GM23248 (cell line): ENCODE measurements around the gene EGFR. TPM values are rescaled to one million over a fixed set of nuclear protein-coding genes. Genes with fewer than 3 reads are reported as not detected.
A peak's percentile ranks its signal among the peaks of the same experiment; 100 is the strongest.

ENCODE experiments used
- DNase-seq: peaks from one replicate; pipeline ENCODE4 v3.0.0-alpha.2; 2015
- H2AFZ ChIP-seq: fragments of 200-600 bp; sonication (generic); 2 replicates; pipeline ENCODE4 v1.6.1; 2016; ENCODE audit warnings: antibody characterized with exemption
- H3F3A ChIP-seq: fragments of 200-600 bp; sonication (generic); 2 replicates; pipeline ENCODE4 v1.6.1; 2016; ENCODE audit warnings: mild to moderate bottlenecking, antibody characterized with exemption, mixed run types; ENCODE audit not compliant: insufficient read depth
- H3K27ac ChIP-seq: fragments of 200-600 bp; sonication (generic); 2 replicates; pipeline ENCODE4 v1.5.1; 2016; ENCODE audit warnings: mild to moderate bottlenecking
- H3K27me3 ChIP-seq: fragments of 200-600 bp; sonication (generic); replicated peaks from 2 replicates; pipeline ENCODE4 v1.6.1; 2016; ENCODE audit warnings: mild to moderate bottlenecking; ENCODE audit not compliant: insufficient read depth
- H3K36me3 ChIP-seq: fragments of 200-600 bp; sonication (generic); 2 replicates; pipeline ENCODE4 v1.6.1; 2016; ENCODE audit warnings: low read depth, mild to moderate bottlenecking
- H3K4me1 ChIP-seq: fragments of 200-600 bp; sonication (generic); 2 replicates; pipeline ENCODE4 v1.6.1; 2016; ENCODE audit warnings: mild to moderate bottlenecking; ENCODE audit not compliant: insufficient read depth
- H3K4me2 ChIP-seq: fragments of 200-600 bp; sonication (generic); one replicate; pipeline ENCODE4 v1.6.1; 2016; ENCODE audit warnings: mild to moderate bottlenecking; ENCODE audit not compliant: unreplicated experiment
- H3K4me3 ChIP-seq: fragments of 200-600 bp; sonication (generic); 2 replicates; pipeline ENCODE4 v1.5.1; 2016; ENCODE audit warnings: mild to moderate bottlenecking
- H3K79me2 ChIP-seq: fragments of 200-600 bp; sonication (generic); 2 replicates; pipeline ENCODE4 v1.6.1; 2016; ENCODE audit warnings: mild to moderate bottlenecking; ENCODE audit not compliant: insufficient read depth
- H3K9ac ChIP-seq: fragments of 200-600 bp; sonication (generic); 2 replicates; pipeline ENCODE4 v1.6.1; 2016; ENCODE audit warnings: mild to moderate bottlenecking
- H3K9me2 ChIP-seq: fragments of 200-600 bp; sonication (generic); 2 replicates; pipeline ENCODE4 v1.6.1; 2016; ENCODE audit warnings: mixed run types, mild to moderate bottlenecking, moderate library complexity; ENCODE audit not compliant: insufficient read depth
- H3K9me3 ChIP-seq: fragments of 200-600 bp; sonication (generic); one replicate; pipeline ENCODE4 v1.6.1; 2017; ENCODE audit warnings: low read depth
- H4K20me1 ChIP-seq: fragments of 200-600 bp; sonication (generic); 2 replicates; pipeline ENCODE4 v1.6.0; 2016; ENCODE audit not compliant: insufficient read depth
- EZH2 ChIP-seq: fragments of 200-600 bp; sonication (generic); IDR thresholded peaks from 2 replicates; pipeline ENCODE4 v1.6.1; 2018; ENCODE audit warnings: antibody characterized with exemption, mild to moderate bottlenecking; ENCODE audit not compliant: insufficient read depth, poor library complexity, severe bottlenecking
- EZH2phosphoT487 ChIP-seq: fragments of 200-600 bp; sonication (generic); IDR thresholded peaks from 2 replicates; pipeline ENCODE4 v1.6.1; 2018; ENCODE audit warnings: antibody characterized with exemption, moderate library complexity, mild to moderate bottlenecking, low read depth; ENCODE audit not compliant: insufficient read depth
- WGBS, 2 experiments: methylation state at CpG; one replicate each; pipeline ENCODE4 v1.1.6; 2015 to 2017; ENCODE audit warnings: low lambda C conversion rate in 2 of 2, low coverage in 1 of 2; ENCODE audit errors: missing lambda C conversion rate in 2 of 2; 5-methylcytosine and 5-hydroxymethylcytosine counted together
- in situ Hi-C: fragments of 300-500 bp; cut with MboI; formaldehyde crosslinking; loops from 2 replicates; pipeline ENCODE4 v1.15.0; 2020
- polyA plus RNA-seq: library from polyadenylated mRNA; unstranded; fragments of >200 nt; fragmentation: Nextera tagmentation; extraction: Ambion mirVana; gene quantifications from 2 replicates; pipeline ENCODE4 v1.2.1, GENCODE V29; 2016
- total RNA-seq: library from RNA; depleted of rRNA; stranded (reverse); fragments of >200 nt; shearing (Covaris generic); gene quantifications from 2 replicates; pipeline ENCODE4 v1.2.3, GENCODE V29; 2014

Gene EGFR
- total and polyA plus RNA-seq, 2 experiments from 2014 or later: 48.7 to 53.5 TPM

DNA sequence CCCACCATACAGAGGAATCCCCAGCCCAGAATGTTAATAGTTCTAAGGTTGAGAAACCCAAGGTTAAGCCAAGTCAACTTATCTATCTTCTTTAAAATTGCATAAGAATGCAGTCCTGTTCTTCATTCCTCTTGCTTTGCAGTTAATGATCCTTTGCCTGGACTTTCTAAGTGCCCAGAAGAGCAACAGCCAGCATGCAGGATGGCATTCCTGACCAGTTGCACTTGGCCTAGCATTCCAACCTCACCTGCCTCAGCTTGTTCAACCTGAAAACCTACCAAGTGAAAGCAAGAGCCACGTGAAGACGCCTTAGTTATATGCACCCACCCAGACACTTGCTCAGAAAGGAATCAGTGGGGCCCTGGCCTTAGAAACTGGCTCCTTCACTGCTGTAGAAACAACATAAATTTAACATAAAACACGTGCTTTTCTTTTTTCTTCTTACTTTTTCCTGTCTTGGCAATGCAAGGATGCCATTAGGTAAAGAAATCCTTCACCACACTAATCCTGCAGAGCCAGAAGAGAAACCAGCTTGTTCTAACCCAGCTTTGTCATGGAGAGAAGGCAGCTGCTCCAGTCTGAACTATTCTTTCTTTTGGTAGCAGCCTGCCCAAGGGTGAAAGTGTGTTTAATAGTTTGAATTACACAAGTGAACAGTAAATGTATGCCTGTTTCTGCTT lies 25.0 kb downstream of the EGFR start:
- H3K4me1 ChIP-seq: peaks cover 18% of the 10 kb centered on the region
- H3K9me3 ChIP-seq: no peaks in the 10 kb centered on the region
- TF ChIP-seq EZH2phosphoT487 (no peak), EZH2 (no peak)
- no peak for DNase-seq
- H3K4me3 ChIP-seq: no peak overlapping the region
- peaks cover 5% of the 10 kb centered on the region for H3F3A ChIP-seq
- no peaks in the 10 kb centered on the region for H4K20me1 ChIP-seq
- H3K27ac ChIP-seq: no peak overlapping the region
- no peak overlapping the region for H2AFZ ChIP-seq
- no peaks in the 10 kb centered on the region for H3K27me3 ChIP-seq
- no peaks in the 10 kb centered on the region for H3K9me2 ChIP-seq
- H3K9ac ChIP-seq: no peak overlapping the region
- peaks cover 100% of the 10 kb centered on the region for H3K79me2 ChIP-seq
- in situ Hi-C loops: no loop called here
- WGBS, 2 experiments: 100% methylated on average over 3 of the region's 3 CpGs
- no peak overlapping the region for H3K4me2 ChIP-seq
- H3K36me3 ChIP-seq: peaks cover 9% of the 10 kb centered on the region

DNA sequence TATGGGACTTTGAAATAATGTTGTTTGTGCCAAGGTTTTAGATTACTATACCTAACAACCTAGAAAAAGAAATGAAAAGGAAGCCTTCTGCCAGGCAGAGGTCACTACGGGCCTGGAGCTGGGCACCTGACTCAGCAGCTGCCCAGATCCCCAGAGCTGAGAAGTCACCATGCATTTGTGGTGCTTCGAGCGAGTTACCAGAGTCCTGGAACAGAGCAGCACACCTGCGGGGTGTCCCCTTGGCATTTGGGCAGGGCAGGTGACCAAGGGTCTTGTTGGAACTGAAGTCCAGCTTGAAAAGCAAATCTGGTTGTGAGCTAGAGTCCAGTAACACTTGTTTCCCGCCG lies 25.5 kb downstream of the EGFR start:
- Histone ChIP-seq H3K79me2 (peaks cover 100% of the 10 kb centered on the region), H4K20me1 (no peaks in the 10 kb centered on the region), H3K9me3 (no peaks in the 10 kb centered on the region), H2AFZ (no peak overlapping the region), H3K36me3 (peaks cover 9% of the 10 kb centered on the region), H3F3A (peaks cover 5% of the 10 kb centered on the region), H3K27ac (peak overlapping the region; percentile 19), H3K4me3 (no peak overlapping the region), H3K4me1 (peaks cover 18% of the 10 kb centered on the region), H3K9ac (peak overlapping the region; percentile 39; the same call in 1 of the 2 replicates), H3K9me2 (no peaks in the 10 kb centered on the region), H3K4me2 (no peak overlapping the region), H3K27me3 (no peaks in the 10 kb centered on the region)
- 91 to 92% methylated on average over 6 of the region's 6 CpGs for WGBS, 2 experiments
- in situ Hi-C loops: no loop called here
- TF ChIP-seq EZH2 (no peak), EZH2phosphoT487 (no peak)
- DNase-seq: no peak

DNA sequence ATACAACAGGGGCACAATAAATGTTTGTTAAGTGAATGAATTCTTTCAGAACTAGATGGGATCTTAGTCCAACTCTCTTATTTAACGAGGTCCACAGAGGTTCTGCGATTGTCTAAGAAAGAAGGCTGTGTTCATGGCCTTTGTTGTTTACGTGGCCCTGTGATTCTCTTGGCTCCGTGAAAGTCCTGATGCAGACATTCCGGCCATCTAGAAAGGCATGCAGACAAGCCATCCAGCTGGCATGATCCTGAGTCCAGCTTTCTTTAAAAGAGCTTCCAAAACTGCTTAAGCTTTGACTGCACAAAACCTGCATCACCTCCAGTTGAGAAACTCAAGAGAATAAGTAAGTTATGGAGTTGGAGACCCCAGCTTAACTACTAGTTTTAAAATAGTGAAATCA lies 26.0 kb downstream of the EGFR start:
- Histone ChIP-seq H3K9me2 (no peaks in the 10 kb centered on the region), H3K9me3 (no peaks in the 10 kb centered on the region), H3K4me3 (no peak overlapping the region), H3F3A (peaks cover 5% of the 10 kb centered on the region), H3K79me2 (peaks cover 100% of the 10 kb centered on the region), H3K36me3 (peaks cover 9% of the 10 kb centered on the region), H3K27ac (peak overlapping the region; percentile 19), H3K4me1 (peaks cover 18% of the 10 kb centered on the region), H4K20me1 (no peaks in the 10 kb centered on the region), H3K27me3 (no peaks in the 10 kb centered on the region), H3K9ac (peak overlapping the region; percentile 39), H3K4me2 (no peak overlapping the region), H2AFZ (0 out of 2 replicates have a peak overlapping the region, but pooled peaks have one; percentile 20)
- peak; percentile 62 for DNase-seq
- 26 to 27% methylated on average over 5 of the region's 5 CpGs for WGBS, 2 experiments
- in situ Hi-C loops: no loop called here
- no peak for TF ChIP-seq EZH2
- no peak for TF ChIP-seq EZH2phosphoT487

DNA sequence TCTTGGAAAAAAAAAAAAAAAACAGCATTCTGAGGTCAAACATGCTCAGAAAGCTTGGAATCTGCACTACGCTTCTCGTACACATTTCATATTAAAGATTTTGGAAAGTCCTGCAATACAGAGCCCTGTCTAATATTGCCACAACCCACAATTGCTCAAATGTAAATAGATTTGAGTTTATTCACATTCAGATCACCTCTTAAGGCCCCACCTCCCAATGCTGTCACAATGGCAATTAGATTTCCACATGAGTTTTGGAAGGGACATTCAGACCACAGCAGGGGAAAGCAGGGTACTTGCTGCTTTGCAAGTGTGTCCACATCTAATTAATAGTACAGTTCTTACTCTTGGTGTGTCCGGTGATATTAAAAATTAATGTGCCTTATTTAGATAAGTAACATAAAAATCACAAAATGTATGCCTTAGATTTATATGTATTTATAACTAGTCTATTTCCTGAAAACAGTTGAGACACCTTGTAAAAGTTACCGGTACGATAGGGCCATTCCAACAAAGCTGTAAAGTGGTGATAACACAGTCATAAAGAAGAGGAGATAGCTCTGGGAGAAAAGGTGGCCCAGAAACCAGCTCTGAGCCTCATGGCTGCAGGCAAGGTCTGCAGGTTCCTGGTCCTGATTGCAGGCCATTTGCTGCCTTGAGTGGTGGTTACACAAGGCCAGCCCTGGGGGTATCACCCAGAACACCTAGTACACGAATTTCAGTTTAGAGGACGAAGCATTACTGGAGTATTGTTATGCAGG lies 27.9 kb downstream of the EGFR start:
- in situ Hi-C loops: no loop called here
- Histone ChIP-seq H3K4me3 (no peak overlapping the region), H3K9ac (no peak overlapping the region), H3K36me3 (peaks cover 5% of the 10 kb centered on the region), H4K20me1 (no peaks in the 10 kb centered on the region), H2AFZ (no peak overlapping the region), H3K4me2 (no peak overlapping the region), H3K9me2 (no peaks in the 10 kb centered on the region), H3K9me3 (no peaks in the 10 kb centered on the region), H3F3A (peaks cover 11% of the 10 kb centered on the region), H3K79me2 (peaks cover 100% of the 10 kb centered on the region), H3K27ac (no peak overlapping the region), H3K27me3 (no peaks in the 10 kb centered on the region), H3K4me1 (peaks cover 23% of the 10 kb centered on the region)
- WGBS, 2 experiments: 68 to 70% methylated on average over 7 of the region's 7 CpGs
- TF ChIP-seq EZH2phosphoT487 (no peak), EZH2 (no peak)
- no peak for DNase-seq
